GM12878 (cell line): Measurements from ENCODE around the gene DLG2.

Source experiments
- CBX3 ChIP-seq: fragments of 200-600 bp; sonication (generic); IDR thresholded peaks from 2 replicates; pipeline ENCODE4 v1.6.1; 2016; ENCODE audit warnings: low read depth, borderline replicate concordance
- CBX5 ChIP-seq: sonication (generic); IDR thresholded peaks from 2 replicates; pipeline ENCODE4 v1.6.1; 2016; ENCODE audit warnings: low read depth, moderate library complexity, mild to moderate bottlenecking, inconsistent platforms
- CEBPB ChIP-seq, 2 experiments: fragments of 150-350 bp in 1 of 2; IDR thresholded peaks; 2 replicates each; pipeline ENCODE4 v1.6.1; 2012 to 2014; ENCODE audit warnings: low read depth in 2 of 2, low read length in 2 of 2, borderline replicate concordance in 1 of 2, inconsistent platforms in 1 of 2
- CHD1 ChIP-seq: IDR thresholded peaks from 2 replicates; pipeline ENCODE4 v1.6.1; 2012; ENCODE audit warnings: low read depth, low read length, improper control_type of control experiment
- EZH2 ChIP-seq: IDR thresholded peaks from 2 replicates; pipeline ENCODE4 v1.6.1; 2012; ENCODE audit warnings: low read depth, mild to moderate bottlenecking, control low read depth, inconsistent platforms, low read length, borderline replicate concordance; ENCODE audit not compliant: control insufficient read depth
- HDAC2 ChIP-seq: fragments of 200-600 bp; sonication (generic); IDR thresholded peaks from 2 replicates; pipeline ENCODE4 v1.6.1; 2017
- HDAC6 ChIP-seq: fragments of 200-600 bp; sonication (generic); IDR thresholded peaks from one replicate; pipeline ENCODE4 v1.8.0; 2017; ENCODE audit warnings: antibody characterized with exemption; ENCODE audit not compliant: unreplicated experiment
- KDM1A ChIP-seq: fragments of 200-600 bp; sonication (generic); IDR thresholded peaks from 2 replicates; pipeline ENCODE4 v1.6.1; 2016; ENCODE audit warnings: borderline replicate concordance
- POLR2AphosphoS5 ChIP-seq: IDR thresholded peaks from 2 replicates; pipeline ENCODE4 v1.6.1; 2011; ENCODE audit warnings: mild to moderate bottlenecking, low read length, inconsistent platforms
- POU2F2 ChIP-seq: IDR thresholded peaks from 3 replicates; pipeline ENCODE4 v1.6.1; 2011; ENCODE audit warnings: low read depth, mild to moderate bottlenecking, low read length, borderline replicate concordance
- RAD51 ChIP-seq: fragments of 450-650 bp; IDR thresholded peaks from 2 replicates; pipeline ENCODE4 v1.6.1; 2016; ENCODE audit warnings: moderate library complexity, mild to moderate bottlenecking, inconsistent platforms
- SIN3A ChIP-seq: IDR thresholded peaks from 2 replicates; pipeline ENCODE4 v1.6.1; 2012; ENCODE audit warnings: low read depth, low read length, improper control_type of control experiment
- TF ChIP-seq, protein P1 (sequence below), 3 experiments: IDR thresholded peaks in 2 of 3; conservative IDR thresholded peaks in 1 of 3; 2 replicates each; pipeline ENCODE4 v1.5.1; 2011; ENCODE audit warnings: low read depth in 3 of 3, low read length in 3 of 3, mild to moderate bottlenecking in 3 of 3, control low read depth in 2 of 3, moderate library complexity in 2 of 3, inconsistent platforms in 1 of 3, mixed read lengths in 1 of 3; ENCODE audit not compliant: control insufficient read depth in 2 of 3, insufficient read depth in 1 of 3; ENCODE audit errors: extremely low read depth in 1 of 3

DNA sequence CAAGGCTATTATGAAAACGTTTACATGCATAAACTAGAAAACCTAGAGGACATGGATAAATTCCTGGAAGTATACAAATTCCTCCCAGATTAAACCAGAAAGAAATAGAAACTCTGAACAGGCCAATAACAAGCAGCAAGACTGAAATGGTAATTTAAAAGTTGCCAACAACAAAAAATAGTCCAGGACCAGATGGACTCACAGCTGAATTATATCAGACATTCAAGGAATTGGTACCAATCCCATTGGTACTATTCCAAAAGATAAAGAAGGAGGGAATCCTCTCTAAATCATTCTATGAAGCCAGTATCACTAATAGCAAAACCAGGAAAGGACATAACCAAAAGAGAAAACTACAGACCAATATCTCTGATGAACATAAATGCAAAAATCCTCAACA lies 236.0 kb downstream of the DLG2 start:
- TF ChIP-seq CBX3: no peak
- TF ChIP-seq POLR2AphosphoS5: no peak
- no peak for TF ChIP-seq RAD51
- TF ChIP-seq POU2F2: no peak
- no peak for TF ChIP-seq KDM1A
- TF ChIP-seq, protein P1, sequence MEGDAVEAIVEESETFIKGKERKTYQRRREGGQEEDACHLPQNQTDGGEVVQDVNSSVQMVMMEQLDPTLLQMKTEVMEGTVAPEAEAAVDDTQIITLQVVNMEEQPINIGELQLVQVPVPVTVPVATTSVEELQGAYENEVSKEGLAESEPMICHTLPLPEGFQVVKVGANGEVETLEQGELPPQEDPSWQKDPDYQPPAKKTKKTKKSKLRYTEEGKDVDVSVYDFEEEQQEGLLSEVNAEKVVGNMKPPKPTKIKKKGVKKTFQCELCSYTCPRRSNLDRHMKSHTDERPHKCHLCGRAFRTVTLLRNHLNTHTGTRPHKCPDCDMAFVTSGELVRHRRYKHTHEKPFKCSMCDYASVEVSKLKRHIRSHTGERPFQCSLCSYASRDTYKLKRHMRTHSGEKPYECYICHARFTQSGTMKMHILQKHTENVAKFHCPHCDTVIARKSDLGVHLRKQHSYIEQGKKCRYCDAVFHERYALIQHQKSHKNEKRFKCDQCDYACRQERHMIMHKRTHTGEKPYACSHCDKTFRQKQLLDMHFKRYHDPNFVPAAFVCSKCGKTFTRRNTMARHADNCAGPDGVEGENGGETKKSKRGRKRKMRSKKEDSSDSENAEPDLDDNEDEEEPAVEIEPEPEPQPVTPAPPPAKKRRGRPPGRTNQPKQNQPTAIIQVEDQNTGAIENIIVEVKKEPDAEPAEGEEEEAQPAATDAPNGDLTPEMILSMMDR (IDR thresholded peaks at IDR 0.05 in 2 of 3, conservative IDR thresholded peaks at IDR 0.05 in 1 of 3; ENCODE audit: control insufficient read depth in 2 of 3, extremely low read depth in 1 of 3, insufficient read depth in 1 of 3, low read depth in 3 of 3, low read length in 3 of 3): no peak
- TF ChIP-seq HDAC2: no peak
- no peak for TF ChIP-seq HDAC6
- TF ChIP-seq CHD1: no peak
- TF ChIP-seq CEBPB (IDR thresholded peaks at IDR 0.05; ENCODE audit: borderline replicate concordance in 1 of 2, low read depth in 2 of 2, low read length in 2 of 2): no peak
- TF ChIP-seq CBX5: no peak
- TF ChIP-seq SIN3A: no peak
- TF ChIP-seq EZH2: no peak
